Stimulated activated CD8-positive, alpha-beta memory T cell treated with anti-CD3 and anti-CD28 coated beads, Interleukin-7, amount 100 ng/mL, for 4 hours (primary cell): ENCODE results near the gene PTPRN2.
"Not testable (repeated sequence)": the region's sequence is repeated elsewhere in the genome, so short reads cannot be mapped to it uniquely, and the experiment has no call there.

Experiments
- DNase-seq, 2 donors: peaks; one replicate each; pipeline ENCODE4 v3.0.0-alpha.2; 2020; ENCODE audit warnings: low read depth in 2 of 2

The PTPRN2 gene

GRCh38 chr7:157734676-157735640 is 852.7 kb downstream of the PTPRN2 start:
- no peak for DNase-seq

- DNase-seq, result not testable (repeated sequence)
Observed at GRCh38 chr7:157733760-157734395, 853.7 kb downstream of the PTPRN2 start.

GRCh38 chr7:157731126-157731525 is 856.5 kb downstream of the PTPRN2 start:
- DNase-seq, result no peak

- no peak for DNase-seq
Observed at GRCh38 chr7:157730614-157731013, 857.0 kb downstream of the PTPRN2 start.

- no peak for DNase-seq
Observed at GRCh38 chr7:157729566-157729965, 858.1 kb downstream of the PTPRN2 start.

- no peak for DNase-seq
Observed at GRCh38 chr7:157727964-157728615, 859.5 kb downstream of the PTPRN2 start.

GRCh38 chr7:157726764-157727163 is 860.9 kb downstream of the PTPRN2 start:
- DNase-seq, result no peak

GRCh38 chr7:157725312-157725711 is 862.3 kb downstream of the PTPRN2 start:
- not testable (repeated sequence) for DNase-seq

GRCh38 chr7:157723205-157723604 is 864.4 kb downstream of the PTPRN2 start:
- DNase-seq, result no peak

- DNase-seq, result no peak
Observed at GRCh38 chr7:157722137-157723060, 865.2 kb downstream of the PTPRN2 start.

GRCh38 chr7:157721468-157722136 is 866.0 kb downstream of the PTPRN2 start:
- DNase-seq, result no peak

GRCh38 chr7:157719705-157720655 is 867.6 kb downstream of the PTPRN2 start:
- no peak for DNase-seq

GRCh38 chr7:157719008-157719682 is 868.5 kb downstream of the PTPRN2 start:
- no peak for DNase-seq

GRCh38 chr7:157718303-157719007 is 869.2 kb downstream of the PTPRN2 start:
- DNase-seq, result no peak

- no peak for DNase-seq
Observed at GRCh38 chr7:157717211-157718174, 870.1 kb downstream of the PTPRN2 start.

- no peak for DNase-seq
Observed at GRCh38 chr7:157715938-157716280, 871.7 kb downstream of the PTPRN2 start.
